ENCODE measurements around the gene SKAP1.

DNA sequence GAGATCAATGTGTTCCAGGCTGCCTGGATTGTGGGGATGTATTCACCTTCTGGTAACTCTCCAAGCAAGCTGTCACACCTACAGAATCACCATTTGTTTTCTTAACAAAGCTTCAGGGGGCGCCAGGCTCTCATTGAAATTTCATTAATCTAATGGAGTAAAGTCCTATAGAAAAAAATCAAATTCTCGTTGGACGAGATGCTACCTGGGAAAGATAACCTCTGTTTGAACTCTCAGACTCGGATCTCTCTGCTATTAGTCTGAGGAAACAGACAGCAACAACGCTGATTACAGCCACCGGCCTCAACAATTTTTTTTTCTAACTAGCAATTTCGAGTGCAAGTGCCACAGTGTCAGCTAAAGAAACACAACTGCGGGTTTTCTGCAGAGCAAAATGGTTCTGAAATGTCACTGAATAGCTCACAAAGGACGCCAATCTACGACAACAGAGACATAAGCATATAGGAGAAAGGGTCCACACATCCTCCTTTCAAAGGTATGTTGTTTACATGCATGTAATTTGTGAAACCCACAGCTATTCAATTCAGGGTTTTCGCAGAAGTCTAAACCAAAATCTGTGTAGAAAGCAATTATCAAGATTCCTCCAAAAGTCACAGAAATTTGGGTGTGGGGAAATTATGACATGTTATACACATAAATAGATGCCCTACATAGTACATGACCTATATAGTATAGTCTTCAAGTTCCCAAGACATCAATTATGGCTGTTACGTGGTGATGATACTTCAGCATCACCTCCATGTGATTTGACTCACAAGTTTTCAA lies 135.8 kb downstream of the SKAP1 start:
- TF ChIP-seq MXI1 (IDR thresholded peaks at IDR 0.05; ENCODE audit: low read depth, low read length) (no peak), EP300 (IDR thresholded peaks at IDR 0.05; ENCODE audit: borderline replicate concordance in 1 of 2, low read depth in 1 of 2, low read length in 1 of 2) (no peak), FOXM1 (IDR thresholded peaks at IDR 0.05; ENCODE audit: low read depth) (no peak), EZH2phosphoT487 (IDR thresholded peaks at IDR 0.05; ENCODE audit: borderline replicate concordance, low read depth) (no peak), TEAD4 (IDR thresholded peaks at IDR 0.05; ENCODE audit: borderline replicate concordance, insufficient read depth) (no peak), TAF1 (IDR thresholded peaks at IDR 0.05; ENCODE audit: borderline replicate concordance, low read depth, low read length) (no peak), ELF1 (IDR thresholded peaks at IDR 0.05) (no peak), NFIC (IDR thresholded peaks at IDR 0.05; ENCODE audit: borderline replicate concordance) (no peak), CHD2 (IDR thresholded peaks at IDR 0.05; ENCODE audit: low read length, partially characterized antibody) (no peak)
- TF ChIP-seq, protein P1, sequence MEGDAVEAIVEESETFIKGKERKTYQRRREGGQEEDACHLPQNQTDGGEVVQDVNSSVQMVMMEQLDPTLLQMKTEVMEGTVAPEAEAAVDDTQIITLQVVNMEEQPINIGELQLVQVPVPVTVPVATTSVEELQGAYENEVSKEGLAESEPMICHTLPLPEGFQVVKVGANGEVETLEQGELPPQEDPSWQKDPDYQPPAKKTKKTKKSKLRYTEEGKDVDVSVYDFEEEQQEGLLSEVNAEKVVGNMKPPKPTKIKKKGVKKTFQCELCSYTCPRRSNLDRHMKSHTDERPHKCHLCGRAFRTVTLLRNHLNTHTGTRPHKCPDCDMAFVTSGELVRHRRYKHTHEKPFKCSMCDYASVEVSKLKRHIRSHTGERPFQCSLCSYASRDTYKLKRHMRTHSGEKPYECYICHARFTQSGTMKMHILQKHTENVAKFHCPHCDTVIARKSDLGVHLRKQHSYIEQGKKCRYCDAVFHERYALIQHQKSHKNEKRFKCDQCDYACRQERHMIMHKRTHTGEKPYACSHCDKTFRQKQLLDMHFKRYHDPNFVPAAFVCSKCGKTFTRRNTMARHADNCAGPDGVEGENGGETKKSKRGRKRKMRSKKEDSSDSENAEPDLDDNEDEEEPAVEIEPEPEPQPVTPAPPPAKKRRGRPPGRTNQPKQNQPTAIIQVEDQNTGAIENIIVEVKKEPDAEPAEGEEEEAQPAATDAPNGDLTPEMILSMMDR (IDR thresholded peaks at IDR 0.05) = no peak
- TF ChIP-seq, protein P2, sequence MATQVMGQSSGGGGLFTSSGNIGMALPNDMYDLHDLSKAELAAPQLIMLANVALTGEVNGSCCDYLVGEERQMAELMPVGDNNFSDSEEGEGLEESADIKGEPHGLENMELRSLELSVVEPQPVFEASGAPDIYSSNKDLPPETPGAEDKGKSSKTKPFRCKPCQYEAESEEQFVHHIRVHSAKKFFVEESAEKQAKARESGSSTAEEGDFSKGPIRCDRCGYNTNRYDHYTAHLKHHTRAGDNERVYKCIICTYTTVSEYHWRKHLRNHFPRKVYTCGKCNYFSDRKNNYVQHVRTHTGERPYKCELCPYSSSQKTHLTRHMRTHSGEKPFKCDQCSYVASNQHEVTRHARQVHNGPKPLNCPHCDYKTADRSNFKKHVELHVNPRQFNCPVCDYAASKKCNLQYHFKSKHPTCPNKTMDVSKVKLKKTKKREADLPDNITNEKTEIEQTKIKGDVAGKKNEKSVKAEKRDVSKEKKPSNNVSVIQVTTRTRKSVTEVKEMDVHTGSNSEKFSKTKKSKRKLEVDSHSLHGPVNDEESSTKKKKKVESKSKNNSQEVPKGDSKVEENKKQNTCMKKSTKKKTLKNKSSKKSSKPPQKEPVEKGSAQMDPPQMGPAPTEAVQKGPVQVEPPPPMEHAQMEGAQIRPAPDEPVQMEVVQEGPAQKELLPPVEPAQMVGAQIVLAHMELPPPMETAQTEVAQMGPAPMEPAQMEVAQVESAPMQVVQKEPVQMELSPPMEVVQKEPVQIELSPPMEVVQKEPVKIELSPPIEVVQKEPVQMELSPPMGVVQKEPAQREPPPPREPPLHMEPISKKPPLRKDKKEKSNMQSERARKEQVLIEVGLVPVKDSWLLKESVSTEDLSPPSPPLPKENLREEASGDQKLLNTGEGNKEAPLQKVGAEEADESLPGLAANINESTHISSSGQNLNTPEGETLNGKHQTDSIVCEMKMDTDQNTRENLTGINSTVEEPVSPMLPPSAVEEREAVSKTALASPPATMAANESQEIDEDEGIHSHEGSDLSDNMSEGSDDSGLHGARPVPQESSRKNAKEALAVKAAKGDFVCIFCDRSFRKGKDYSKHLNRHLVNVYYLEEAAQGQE (IDR thresholded peaks at IDR 0.05; ENCODE audit: low read depth, low read length) = no peak
- TF ChIP-seq, protein P3, sequence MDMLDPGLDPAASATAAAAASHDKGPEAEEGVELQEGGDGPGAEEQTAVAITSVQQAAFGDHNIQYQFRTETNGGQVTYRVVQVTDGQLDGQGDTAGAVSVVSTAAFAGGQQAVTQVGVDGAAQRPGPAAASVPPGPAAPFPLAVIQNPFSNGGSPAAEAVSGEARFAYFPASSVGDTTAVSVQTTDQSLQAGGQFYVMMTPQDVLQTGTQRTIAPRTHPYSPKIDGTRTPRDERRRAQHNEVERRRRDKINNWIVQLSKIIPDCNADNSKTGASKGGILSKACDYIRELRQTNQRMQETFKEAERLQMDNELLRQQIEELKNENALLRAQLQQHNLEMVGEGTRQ (IDR thresholded peaks at IDR 0.05; ENCODE audit: borderline replicate concordance, low read depth, low read length) = no peak

Measured in SK-N-SH (cell line).